Measurements from ENCODE around the gene APCDD1L.

The APCDD1L gene
- 0 to 0.07 (median 0) reads per million in 9 experiments for total RNA-seq

DNA sequence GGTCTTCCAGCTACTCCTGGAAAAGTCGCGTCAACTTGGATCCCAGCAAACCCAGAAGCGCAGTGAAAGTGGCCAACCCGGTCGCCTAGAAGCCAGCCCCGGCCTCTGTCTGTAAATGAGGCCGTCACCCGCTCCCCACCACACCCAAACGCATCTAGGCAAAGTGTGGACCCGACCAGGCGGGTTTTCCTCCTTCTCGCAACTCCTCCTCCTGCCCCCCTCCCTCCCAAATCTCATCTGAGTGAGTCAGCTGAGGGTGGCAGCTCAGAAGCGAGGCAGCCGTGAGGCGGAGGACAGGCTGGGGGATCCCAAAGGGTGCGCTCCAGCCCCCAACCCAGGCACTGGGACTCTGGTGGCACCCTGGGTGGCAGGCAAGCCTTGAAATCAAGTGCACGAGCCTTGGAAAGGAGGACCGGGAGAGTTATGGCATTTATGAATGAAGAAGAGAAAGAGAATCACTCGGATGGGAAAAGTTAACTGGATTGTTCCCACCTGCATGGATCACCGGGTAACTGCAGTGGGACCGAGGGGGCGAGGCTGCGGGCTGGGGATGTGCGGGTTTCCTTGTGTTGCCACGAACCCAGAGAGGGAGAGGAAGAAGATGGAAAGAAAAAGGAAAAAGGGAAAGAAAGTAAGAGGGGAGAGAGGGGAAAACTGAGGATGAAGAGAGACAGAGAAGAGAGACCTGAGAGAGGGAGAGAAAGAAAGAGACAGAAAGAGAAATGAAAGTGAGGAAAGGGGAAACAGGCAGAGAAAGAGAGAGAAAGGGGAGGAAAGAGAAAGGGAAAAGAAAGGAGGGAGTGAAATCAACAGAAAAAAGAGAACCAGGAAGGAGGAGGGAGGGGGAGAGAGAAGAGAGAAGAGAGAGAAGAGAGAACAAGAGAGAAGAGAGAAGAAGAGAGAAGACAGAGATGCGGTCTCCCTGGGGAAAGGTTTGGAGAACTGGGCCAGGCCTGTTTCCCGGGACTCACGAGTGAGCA, at the start of gene APCDD1L:
Gene APCDD1L (minus strand): TSS at position 167 of the 980 bp plus-strand sequence. CDS start 692 bp downstream, outside the sequence.
- DNase-seq (no peak), ATAC-seq (replicated peaks) (no peak)
- Mint-ChIP-seq H3K4me3 (no peak within 1 kb of the TSS), H3K36me3 (ENCODE audit: insufficient read depth) (no peaks in the 10 kb centered on the region), H3K9me3 (no peaks in the 10 kb centered on the region), H3K27me3 (peaks cover 60 to 70% of the 10 kb centered on the region in 2 donors), H3K27ac (no peak within 1 kb of the TSS), H3K4me1 (ENCODE audit: low read depth in 2 of 2) (peaks cover 0 to 5% of the 10 kb centered on the region in 2 donors)

DNA sequence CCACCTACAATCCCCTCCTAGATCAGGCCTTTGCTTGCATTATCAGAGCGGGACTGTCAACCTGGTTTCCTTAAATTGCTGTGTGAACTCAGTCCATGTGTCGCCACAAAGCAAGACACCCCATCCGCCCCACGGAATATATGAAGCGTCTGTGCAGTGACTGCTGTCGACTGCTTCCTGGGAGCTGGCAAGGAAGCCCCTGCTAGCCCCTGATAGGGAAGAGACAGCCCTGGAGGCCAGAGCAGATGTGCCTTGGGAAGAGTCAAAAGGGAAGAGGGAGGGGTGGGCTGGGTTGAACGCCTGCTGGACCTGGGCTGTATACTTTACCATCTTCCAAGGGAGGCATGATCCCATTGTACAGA, 44.1 kb upstream of the APCDD1L start:
- Mint-ChIP-seq H3K27me3 (peaks cover 29 to 33% of the 10 kb centered on the region in 2 donors), H3K27ac (no peak overlapping the region), H3K36me3 (ENCODE audit: insufficient read depth) (no peaks in the 10 kb centered on the region), H3K4me3 (no peak overlapping the region), H3K9me3 (no peaks in the 10 kb centered on the region), H3K4me1 (ENCODE audit: low read depth in 2 of 2) (no peaks in the 10 kb centered on the region)
- DNase-seq (no peak), ATAC-seq (replicated peaks) (no peak)

DNA sequence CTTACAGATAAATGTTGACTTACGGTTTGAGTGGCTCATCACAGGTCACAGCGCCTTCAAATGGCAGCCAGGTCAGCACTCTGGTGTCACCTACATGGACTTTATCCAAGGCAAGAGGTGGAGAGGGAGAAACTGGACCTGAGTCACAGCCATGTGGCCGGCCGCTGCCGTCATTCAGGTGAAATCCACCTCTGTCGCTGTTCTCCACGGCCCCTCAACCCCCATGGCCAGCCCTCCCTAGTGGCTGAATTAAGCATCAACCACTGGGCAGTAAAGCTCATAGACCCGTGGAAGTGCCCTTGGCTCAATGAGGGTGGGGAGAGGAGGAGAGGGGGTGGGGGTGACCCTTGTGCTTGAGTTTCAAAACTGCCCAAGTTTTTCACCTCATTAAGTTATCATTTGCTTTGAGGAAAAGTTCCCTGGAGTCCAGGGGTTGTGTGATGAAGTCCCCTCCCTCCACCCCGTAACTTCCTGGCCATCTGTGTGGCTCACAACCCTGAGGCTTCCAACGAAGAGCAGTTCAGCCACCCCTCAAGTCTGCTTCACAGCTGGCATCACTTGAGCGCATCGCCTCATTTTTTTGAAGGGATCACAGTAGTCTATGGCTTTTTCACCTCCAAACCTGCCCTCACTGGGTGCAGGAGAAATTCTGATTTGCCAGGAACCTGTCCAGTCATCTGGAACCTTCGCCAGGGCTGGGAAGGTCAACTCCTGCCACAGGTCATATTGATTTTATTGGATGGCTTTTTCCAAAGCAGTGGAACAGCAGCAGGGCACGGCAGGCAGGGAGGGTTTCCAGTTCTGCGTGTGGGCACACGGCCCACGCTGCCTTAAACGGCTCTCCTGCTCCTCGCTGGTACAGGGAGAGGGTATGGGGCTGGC, 43.5 kb upstream of the APCDD1L start:
- H3K36me3 Mint-ChIP-seq (ENCODE audit: insufficient read depth): no peaks in the 10 kb centered on the region
- no peak overlapping the region for H3K4me3 Mint-ChIP-seq
- no peaks in the 10 kb centered on the region for H3K4me1 Mint-ChIP-seq (ENCODE audit: low read depth in 2 of 2)
- DNase-seq (no peak), ATAC-seq (replicated peaks) (no peak)
- H3K27me3 Mint-ChIP-seq: peaks cover 31 to 40% of the 10 kb centered on the region in 2 donors
- H3K9me3 Mint-ChIP-seq: no peaks in the 10 kb centered on the region
- H3K27ac Mint-ChIP-seq: no peak overlapping the region

DNA sequence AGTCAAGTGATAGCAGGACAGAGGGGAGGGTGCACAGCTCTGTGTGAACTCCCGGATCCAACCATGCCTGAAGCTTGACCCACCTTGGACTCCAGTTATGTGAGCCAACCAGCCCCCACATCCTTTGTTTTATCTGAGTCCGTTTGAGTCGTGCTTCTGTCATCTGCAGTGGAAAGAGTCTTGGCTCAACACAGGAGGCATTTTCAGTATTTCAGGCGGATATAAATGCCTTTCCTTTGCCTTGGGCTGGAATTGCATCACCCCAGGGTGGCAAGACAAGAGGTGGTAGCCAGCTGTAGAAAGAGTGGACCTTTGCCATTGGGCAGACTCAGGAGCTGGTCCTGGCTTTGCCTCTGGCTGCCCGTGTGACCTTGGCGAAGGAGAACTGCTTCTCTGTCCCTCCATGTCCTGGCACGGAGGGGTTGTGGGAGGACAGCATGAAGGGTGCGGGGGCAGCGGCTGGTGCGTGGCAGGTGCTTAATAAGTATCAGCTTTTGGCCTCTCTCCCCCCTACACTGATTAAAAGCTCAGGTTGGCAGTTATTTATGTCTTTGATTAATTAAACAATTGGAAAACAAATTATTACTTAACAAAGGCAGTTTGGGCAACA, 42.6 kb upstream of the APCDD1L start:
- DNase-seq (no peak), ATAC-seq (replicated peaks) (no peak)
- no peaks in the 10 kb centered on the region for H3K36me3 Mint-ChIP-seq (ENCODE audit: insufficient read depth)
- no peaks in the 10 kb centered on the region for H3K4me1 Mint-ChIP-seq (ENCODE audit: low read depth in 2 of 2)
- H3K27me3 Mint-ChIP-seq: peaks cover 40 to 49% of the 10 kb centered on the region in 2 donors
- no peak overlapping the region for H3K27ac Mint-ChIP-seq
- H3K9me3 Mint-ChIP-seq: no peaks in the 10 kb centered on the region
- no peak overlapping the region for H3K4me3 Mint-ChIP-seq

- no peak for ATAC-seq (replicated peaks)
- Mint-ChIP-seq H3K27me3 (peaks cover 49 to 57% of the 10 kb centered on the region in 2 donors), H3K4me3 (no peak overlapping the region), H3K9me3 (no peaks in the 10 kb centered on the region), H3K4me1 (ENCODE audit: low read depth in 2 of 2) (no peaks in the 10 kb centered on the region), H3K36me3 (ENCODE audit: insufficient read depth) (peaks cover 3% of the 10 kb centered on the region), H3K27ac (no peak overlapping the region)
- no peak for DNase-seq
Observed at GRCh38 chr20:58556961-58557360, 41.8 kb upstream of the APCDD1L start.

DNA sequence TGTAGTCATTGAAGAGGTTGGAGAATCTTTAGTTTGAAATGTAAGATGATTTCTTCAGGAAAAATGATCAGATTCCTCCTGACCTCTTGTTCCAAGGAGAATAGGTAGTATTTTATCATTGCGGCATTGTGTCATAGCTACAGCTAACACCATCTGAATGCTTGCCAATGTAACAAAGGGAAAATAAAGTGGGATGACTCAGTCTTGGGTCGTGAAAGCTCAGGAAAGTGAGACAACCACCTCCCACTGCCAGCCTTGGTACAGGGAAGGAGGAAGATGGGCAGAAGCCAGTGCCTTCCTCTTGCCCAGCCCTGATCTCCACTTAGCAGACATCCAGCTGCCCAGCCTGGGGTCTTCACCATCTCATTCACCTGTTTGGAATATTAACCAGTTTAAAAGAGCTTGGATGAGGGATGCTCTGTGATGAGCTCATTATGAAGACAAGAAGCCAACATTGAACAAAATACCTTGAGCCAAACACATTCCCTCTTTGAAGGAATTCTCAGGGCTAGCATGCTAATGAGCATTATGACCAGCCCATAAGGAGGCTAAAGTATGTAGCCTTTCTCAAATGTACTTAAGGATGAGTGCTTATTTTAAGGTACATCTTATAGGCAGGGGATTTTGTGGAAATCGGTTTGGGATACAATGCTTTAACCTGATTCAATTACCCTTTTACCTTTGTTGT, 40.0 kb upstream of the APCDD1L start:
- no peak overlapping the region for H3K27ac Mint-ChIP-seq
- no peaks in the 10 kb centered on the region for H3K9me3 Mint-ChIP-seq
- H3K4me1 Mint-ChIP-seq (ENCODE audit: low read depth in 2 of 2): no peaks in the 10 kb centered on the region
- H3K4me3 Mint-ChIP-seq: no peak overlapping the region
- no peak for DNase-seq
- H3K27me3 Mint-ChIP-seq: peaks cover 64 to 70% of the 10 kb centered on the region in 2 donors
- no peak for ATAC-seq (replicated peaks)
- H3K36me3 Mint-ChIP-seq (ENCODE audit: insufficient read depth): peaks cover 3% of the 10 kb centered on the region

GRCh38 chr20:58554541-58554940, 39.3 kb upstream of the APCDD1L start:
- DNase-seq (no peak), ATAC-seq (replicated peaks) (no peak)
- Mint-ChIP-seq H3K36me3 (ENCODE audit: insufficient read depth) (peaks cover 3% of the 10 kb centered on the region), H3K4me1 (ENCODE audit: low read depth in 2 of 2) (no peaks in the 10 kb centered on the region), H3K4me3 (no peak overlapping the region), H3K27me3 (peaks cover 70 to 77% of the 10 kb centered on the region in 2 donors), H3K9me3 (no peaks in the 10 kb centered on the region), H3K27ac (no peak overlapping the region)

DNA sequence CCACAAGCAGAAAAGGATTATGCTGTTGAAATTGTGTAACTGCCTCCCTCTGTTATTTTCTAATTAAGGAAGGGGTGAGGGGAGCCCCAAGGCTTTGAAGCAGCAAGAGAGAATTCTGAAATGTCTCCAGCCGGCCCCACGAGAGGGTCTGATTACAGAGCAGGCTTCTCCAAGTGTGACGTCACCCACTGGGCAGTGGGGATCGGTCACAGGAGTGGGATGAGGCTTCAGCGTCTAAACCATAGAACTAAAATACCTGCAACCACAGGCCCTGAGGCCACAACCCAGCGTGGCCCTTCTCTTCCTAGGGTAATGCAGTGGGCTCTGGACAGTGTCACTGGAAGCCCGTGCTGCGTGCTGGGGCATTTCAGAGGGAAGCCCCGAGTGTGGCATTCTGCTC, 38.6 kb upstream of the APCDD1L start:
- Mint-ChIP-seq H3K36me3 (ENCODE audit: insufficient read depth) (peaks cover 3% of the 10 kb centered on the region), H3K27ac (no peak overlapping the region), H3K4me3 (no peak overlapping the region), H3K4me1 (ENCODE audit: low read depth in 2 of 2) (no peaks in the 10 kb centered on the region), H3K27me3 (peaks cover 77 to 84% of the 10 kb centered on the region in 2 donors), H3K9me3 (no peaks in the 10 kb centered on the region)
- DNase-seq (no peak), ATAC-seq (replicated peaks) (no peak)

GRCh38 chr20:58553166-58553696, 38.0 kb upstream of the APCDD1L start:
- DNase-seq: no peak
- peaks cover 3% of the 10 kb centered on the region for H3K36me3 Mint-ChIP-seq (ENCODE audit: insufficient read depth)
- ATAC-seq (replicated peaks): no peak
- no peak overlapping the region for H3K4me3 Mint-ChIP-seq
- H3K27me3 Mint-ChIP-seq: peaks cover 78 to 90% of the 10 kb centered on the region in 2 donors
- no peaks in the 10 kb centered on the region for H3K4me1 Mint-ChIP-seq (ENCODE audit: low read depth in 2 of 2)
- H3K9me3 Mint-ChIP-seq: no peaks in the 10 kb centered on the region
- no peak overlapping the region for H3K27ac Mint-ChIP-seq

GRCh38 chr20:58552366-58552934, 37.3 kb upstream of the APCDD1L start:
- H3K4me1 Mint-ChIP-seq (ENCODE audit: low read depth in 2 of 2): no peaks in the 10 kb centered on the region
- H3K4me3 Mint-ChIP-seq: no peak overlapping the region
- peaks cover 74 to 94% of the 10 kb centered on the region in 2 donors for H3K27me3 Mint-ChIP-seq
- no peak overlapping the region for H3K27ac Mint-ChIP-seq
- no peaks in the 10 kb centered on the region for H3K9me3 Mint-ChIP-seq
- no peak for ATAC-seq (replicated peaks)
- peaks cover 3% of the 10 kb centered on the region for H3K36me3 Mint-ChIP-seq (ENCODE audit: insufficient read depth)
- DNase-seq: no peak

- no peaks in the 10 kb centered on the region for H3K4me1 Mint-ChIP-seq (ENCODE audit: low read depth in 2 of 2)
Observed at GRCh38 chr20:58551631-58552030, 36.4 kb upstream of the APCDD1L start.

GRCh38 chr20:58550275-58551059, 35.3 kb upstream of the APCDD1L start:
- Mint-ChIP-seq H3K36me3 (ENCODE audit: insufficient read depth) (peaks cover 3% of the 10 kb centered on the region), H3K27me3 (peaks cover 54 to 85% of the 10 kb centered on the region in 2 donors), H3K9me3 (no peaks in the 10 kb centered on the region), H3K27ac (no peak overlapping the region), H3K4me3 (no peak overlapping the region), H3K4me1 (ENCODE audit: low read depth in 2 of 2) (no peaks in the 10 kb centered on the region)
- no peak for ATAC-seq (replicated peaks)
- no peak for DNase-seq

More at GRCh38 chr20:58551631-58552030, 36.4 kb upstream of the APCDD1L start:
- H3K27me3 Mint-ChIP-seq: peaks cover 66 to 94% of the 10 kb centered on the region in 2 donors
- H3K27ac Mint-ChIP-seq: no peak overlapping the region
- H3K9me3 Mint-ChIP-seq: no peaks in the 10 kb centered on the region
- DNase-seq: no peak
- H3K4me3 Mint-ChIP-seq: no peak overlapping the region
- no peak for ATAC-seq (replicated peaks)
- peaks cover 3% of the 10 kb centered on the region for H3K36me3 Mint-ChIP-seq (ENCODE audit: insufficient read depth)

Data from effector memory CD8-positive, alpha-beta T cell (primary cell).